Body of pancreas (tissue), 4 donors: Measurements from ENCODE around the gene OR10C1. TPM values are rescaled to one million over a fixed set of nuclear protein-coding genes. Genes with fewer than 3 reads are reported as not detected.

Source experiments
- ATAC-seq: fragments of 150-250 bp; one replicate; pipeline ENCODE4 v1.9.1; 2016
- DNase-seq, 4 donors: peaks; one replicate each; pipeline ENCODE4 v3.0.0-alpha.2; 2019
- H3K27ac ChIP-seq, 4 donors: fragments of 200-600 bp; sonication (generic); 1 replicate in 3 of 4; 2 replicates in 1 of 4; pipeline versions ENCODE4 v1.5.1 to v1.6.1; 2016 to 2019; ENCODE audit warnings: mild to moderate bottlenecking in 1 of 4, mixed read lengths in 1 of 4, moderate library complexity in 1 of 4
- H3K27me3 ChIP-seq, 2 donors: fragments of 200-600 bp; sonication (generic); one replicate each; pipeline ENCODE4 v1.6.0; 2016; ENCODE audit warnings: mild to moderate bottlenecking in 1 of 2
- H3K36me3 ChIP-seq, 2 donors: fragments of 200-600 bp; sonication (generic); replicated peaks in 1 of 2; 2 replicates each; pipeline ENCODE4 v1.5.1; 2016; ENCODE audit warnings: low read depth in 2 of 2; ENCODE audit not compliant: insufficient read depth in 1 of 2
- H3K4me1 ChIP-seq: fragments of 200-600 bp; sonication (generic); one replicate; pipeline ENCODE4 v1.6.0; 2016
- H3K4me3 ChIP-seq, 2 donors: fragments of 200-600 bp; sonication (generic); 1 replicate in 1 of 2; 2 replicates in 1 of 2; pipeline ENCODE4 v1.5.1; 2016 to 2019
- H3K9me3 ChIP-seq, 3 donors: fragments of 200-600 bp; sonication (generic); 1 replicate in 2 of 3; 2 replicates in 1 of 3; pipeline ENCODE4 v1.5.1; 2016
- POLR2A ChIP-seq, 3 donors: fragments of 450-650 bp; IDR thresholded peaks; one replicate each; pipeline ENCODE4 v1.6.1; 2016; ENCODE audit warnings: antibody characterized with exemption in 3 of 3, mild to moderate bottlenecking in 2 of 3
- WGBS, 2 donors: methylation state at CpG; one replicate each; pipeline ENCODE4 v1.1.5; 2017; 5-methylcytosine and 5-hydroxymethylcytosine counted together
- intact Hi-C: fragments of 100-400 bp; cut with DNase I; formaldehyde crosslinking; loops from one replicate; pipeline ENCODE4 v1.15.1; 2023
- total RNA-seq, 2 donors: library from RNA; depleted of rRNA; stranded (reverse); fragments of >200 nt; gene quantifications; one replicate each; pipeline ENCODE4 v1.1.0, GENCODE V29; 2016
- TF ChIP-seq, protein P1 (sequence below), 7 experiments: fragments of 450-650 bp in 4 of 7; fragments of 200-600 bp in 3 of 7; sonication (generic) in 3 of 7; IDR thresholded peaks; one replicate each; pipeline ENCODE4 v1.5.1; 2016 to 2019; ENCODE audit warnings: antibody characterized with exemption in 7 of 7

The OR10C1 gene, protein sequence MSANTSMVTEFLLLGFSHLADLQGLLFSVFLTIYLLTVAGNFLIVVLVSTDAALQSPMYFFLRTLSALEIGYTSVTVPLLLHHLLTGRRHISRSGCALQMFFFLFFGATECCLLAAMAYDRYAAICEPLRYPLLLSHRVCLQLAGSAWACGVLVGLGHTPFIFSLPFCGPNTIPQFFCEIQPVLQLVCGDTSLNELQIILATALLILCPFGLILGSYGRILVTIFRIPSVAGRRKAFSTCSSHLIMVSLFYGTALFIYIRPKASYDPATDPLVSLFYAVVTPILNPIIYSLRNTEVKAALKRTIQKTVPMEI
- total RNA-seq: not detected

DNA sequence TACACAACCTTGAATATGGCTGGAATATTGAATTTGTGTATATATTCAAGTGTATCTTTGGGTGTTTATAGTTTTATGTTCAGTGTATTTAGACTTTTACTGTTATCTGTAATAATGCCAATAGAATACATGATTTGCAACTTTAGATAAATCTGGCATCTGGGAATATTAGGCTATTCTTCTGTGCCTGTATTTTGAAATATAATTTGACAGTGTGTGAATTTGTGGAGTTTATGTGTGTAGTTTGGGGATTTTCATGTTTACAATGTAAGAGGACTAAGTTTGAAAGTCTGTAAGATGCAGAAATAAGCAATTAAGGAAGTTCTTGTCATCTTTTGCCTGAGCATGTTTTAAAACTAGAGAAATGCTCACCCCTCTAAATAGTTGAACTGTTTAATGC, at the start of gene OR10C1:
Gene OR10C1, plus strand, starts transcription at position 301 of the 400 bp plus-strand sequence. CDS start 710 bp downstream, outside the sequence.
- Histone ChIP-seq H3K4me3 (no peak within 1 kb of the TSS), H3K36me3 (no peaks in the 10 kb centered on the region), H3K4me1 (no peaks in the 10 kb centered on the region), H3K27me3 (no peaks in the 10 kb centered on the region), H3K27ac (no peak within 1 kb of the TSS), H3K9me3 (no peaks in the 10 kb centered on the region)
- DNase-seq (no peak), ATAC-seq (no peak)
- intact Hi-C loops: no loop called here
- TF ChIP-seq POLR2A (IDR thresholded peaks at IDR 0.05): no peak
- TF ChIP-seq, protein P1, sequence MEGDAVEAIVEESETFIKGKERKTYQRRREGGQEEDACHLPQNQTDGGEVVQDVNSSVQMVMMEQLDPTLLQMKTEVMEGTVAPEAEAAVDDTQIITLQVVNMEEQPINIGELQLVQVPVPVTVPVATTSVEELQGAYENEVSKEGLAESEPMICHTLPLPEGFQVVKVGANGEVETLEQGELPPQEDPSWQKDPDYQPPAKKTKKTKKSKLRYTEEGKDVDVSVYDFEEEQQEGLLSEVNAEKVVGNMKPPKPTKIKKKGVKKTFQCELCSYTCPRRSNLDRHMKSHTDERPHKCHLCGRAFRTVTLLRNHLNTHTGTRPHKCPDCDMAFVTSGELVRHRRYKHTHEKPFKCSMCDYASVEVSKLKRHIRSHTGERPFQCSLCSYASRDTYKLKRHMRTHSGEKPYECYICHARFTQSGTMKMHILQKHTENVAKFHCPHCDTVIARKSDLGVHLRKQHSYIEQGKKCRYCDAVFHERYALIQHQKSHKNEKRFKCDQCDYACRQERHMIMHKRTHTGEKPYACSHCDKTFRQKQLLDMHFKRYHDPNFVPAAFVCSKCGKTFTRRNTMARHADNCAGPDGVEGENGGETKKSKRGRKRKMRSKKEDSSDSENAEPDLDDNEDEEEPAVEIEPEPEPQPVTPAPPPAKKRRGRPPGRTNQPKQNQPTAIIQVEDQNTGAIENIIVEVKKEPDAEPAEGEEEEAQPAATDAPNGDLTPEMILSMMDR (IDR thresholded peaks at IDR 0.05): no peak

DNA sequence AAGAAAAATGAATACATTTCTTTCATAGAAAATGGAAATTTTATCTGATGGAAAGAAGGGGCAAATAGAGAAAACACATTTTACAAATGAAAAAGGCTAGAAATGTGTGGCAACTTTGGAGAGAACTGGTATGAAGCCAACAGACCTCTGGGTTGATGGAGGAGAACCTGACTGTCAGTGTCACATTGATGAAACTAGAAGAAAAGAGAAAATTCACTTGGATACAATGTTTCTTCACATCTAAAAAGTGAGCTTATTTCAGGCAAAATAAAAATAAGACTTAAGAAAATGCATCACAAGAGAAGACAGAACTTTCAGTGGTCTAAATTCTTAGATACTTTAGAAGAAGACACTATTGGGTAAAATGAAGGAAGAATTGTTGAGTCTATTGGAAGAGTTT, 43.8 kb upstream of the OR10C1 start, which contains the start of gene OR12D2:
Gene OR12D2, plus strand, starts transcription at position 301 of the 400 bp plus-strand sequence. CDS start 1,069 bp downstream, outside the sequence.
- no peak for DNase-seq
- intact Hi-C loops: no loop called here
- no peak for ATAC-seq

DNA sequence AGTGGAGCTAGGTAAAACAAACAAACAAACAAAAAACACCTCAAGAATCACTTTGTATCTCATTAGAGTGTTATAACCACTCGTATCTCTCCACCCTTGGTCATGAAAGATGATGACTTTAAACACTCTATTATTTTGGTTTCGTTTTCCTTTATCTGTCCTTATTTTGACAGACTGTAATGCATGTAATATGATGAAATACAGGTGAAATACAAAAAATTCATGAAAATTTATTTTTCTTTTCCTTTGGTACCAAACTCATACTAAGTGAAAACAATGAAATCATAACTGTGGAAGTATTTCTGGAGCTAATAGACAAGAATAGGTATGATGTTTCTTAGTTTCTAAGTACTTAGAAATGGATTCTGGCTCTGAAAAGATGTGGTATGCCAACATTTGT, 39.6 kb upstream of the OR10C1 start:
- TF ChIP-seq, protein P1 (IDR thresholded peaks at IDR 0.05): no peak
- TF ChIP-seq POLR2A (IDR thresholded peaks at IDR 0.05): no peak
- no peaks in the 10 kb centered on the region for H3K9me3 ChIP-seq
- no peaks in the 10 kb centered on the region for H3K27me3 ChIP-seq
- no peak for DNase-seq
- no peaks in the 10 kb centered on the region for H3K36me3 ChIP-seq
- WGBS, 2 donors: 54 to 64% methylated on average over 2 of the region's 2 CpGs
- ATAC-seq: no peak
- no peak overlapping the region for H3K4me3 ChIP-seq
- intact Hi-C loops: no loop called here
- H3K27ac ChIP-seq: no peak overlapping the region
- H3K4me1 ChIP-seq: no peaks in the 10 kb centered on the region

More for the DNA sequence above, 43.8 kb upstream of the OR10C1 start, which contains the start of gene OR12D2:
- TF ChIP-seq, protein P1 (IDR thresholded peaks at IDR 0.05): no peak
- no peak for TF ChIP-seq POLR2A (IDR thresholded peaks at IDR 0.05)
- H3K27ac ChIP-seq: no peak within 1 kb of the TSS
- no peak within 1 kb of the TSS for H3K4me3 ChIP-seq
- H3K27me3 ChIP-seq: no peaks in the 10 kb centered on the region
- H3K36me3 ChIP-seq: no peaks in the 10 kb centered on the region
- no peaks in the 10 kb centered on the region for H3K9me3 ChIP-seq
- no peaks in the 10 kb centered on the region for H3K4me1 ChIP-seq

DNA sequence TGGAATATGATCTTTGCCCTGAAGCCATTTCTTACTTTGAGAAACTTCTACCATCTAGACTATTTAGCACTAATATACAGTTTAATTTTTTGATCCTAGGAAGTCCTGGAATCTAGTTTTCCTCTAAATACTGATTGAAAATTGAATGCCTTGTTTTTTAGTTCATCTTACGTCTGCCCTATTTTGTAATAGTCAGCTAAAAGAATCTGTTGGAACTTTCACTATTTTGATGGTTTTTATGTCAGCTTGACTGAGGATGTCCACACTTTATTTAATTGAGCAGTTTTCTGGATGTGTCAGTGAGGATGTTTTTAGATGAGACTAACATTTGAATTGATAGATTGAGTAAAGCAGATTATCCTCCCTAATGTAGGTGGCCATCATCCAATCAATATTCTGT, 35.3 kb upstream of the OR10C1 start:
- no peaks in the 10 kb centered on the region for H3K9me3 ChIP-seq
- WGBS, 2 donors: 26 to 85% methylated on average over 1 of the region's 1 CpG
- no peak overlapping the region for H3K27ac ChIP-seq
- H3K27me3 ChIP-seq: no peaks in the 10 kb centered on the region
- no peaks in the 10 kb centered on the region for H3K36me3 ChIP-seq
- intact Hi-C loops: no loop called here
- DNase-seq (no peak), ATAC-seq (no peak)
- no peaks in the 10 kb centered on the region for H3K4me1 ChIP-seq
- no peak overlapping the region for H3K4me3 ChIP-seq
- TF ChIP-seq, protein P1 (IDR thresholded peaks at IDR 0.05): no peak
- no peak for TF ChIP-seq POLR2A (IDR thresholded peaks at IDR 0.05)

DNA sequence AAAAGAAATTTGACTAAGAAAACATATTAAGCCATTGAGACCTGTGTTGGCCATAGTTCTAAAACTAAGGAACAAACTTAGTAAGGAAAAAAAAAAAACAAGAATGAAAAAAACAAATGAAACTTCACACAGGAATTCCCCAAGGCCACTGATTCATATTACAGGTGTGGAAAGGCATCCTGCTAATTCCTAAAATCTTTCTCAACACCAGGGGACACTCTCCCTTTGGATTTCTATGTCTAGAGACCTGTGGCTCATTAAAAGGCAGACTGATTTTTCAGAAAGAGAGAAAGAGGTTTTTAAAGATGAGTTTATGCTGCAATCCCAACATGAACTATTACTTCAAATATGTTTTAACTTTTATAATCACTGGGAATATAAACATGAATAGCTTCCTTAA, 24.5 kb upstream of the OR10C1 start, which contains the start of gene OR12D1:
Gene OR12D1, plus strand, starts transcription at position 341 of the 400 bp plus-strand sequence.
- peak within 1 kb of the TSS in 1 of 4 donors; percentile 5 for H3K27ac ChIP-seq
- peak in 1 of 4 donors; percentile 22 for DNase-seq
- intact Hi-C loops: no loop called here

More for the DNA sequence above, 24.5 kb upstream of the OR10C1 start, which contains the start of gene OR12D1:
- Histone ChIP-seq H3K9me3 (no peaks in the 10 kb centered on the region), H3K4me3 (no peak within 1 kb of the TSS), H3K27me3 (no peaks in the 10 kb centered on the region), H3K36me3 (no peaks in the 10 kb centered on the region), H3K4me1 (no peaks in the 10 kb centered on the region)
- no peak for TF ChIP-seq POLR2A (IDR thresholded peaks at IDR 0.05)
- TF ChIP-seq, protein P1 (IDR thresholded peaks at IDR 0.05): peak in 6 of 7 experiments; percentile 10 to 56 (median 46)
- peak; percentile 87 for ATAC-seq
